ENCODE measurements around the gene PLAAT2.
"Not testable (repeated sequence)": the region's sequence is repeated elsewhere in the genome, so short reads cannot be mapped to it uniquely, and the experiment has no call there.

PLAAT2 gene

DNA sequence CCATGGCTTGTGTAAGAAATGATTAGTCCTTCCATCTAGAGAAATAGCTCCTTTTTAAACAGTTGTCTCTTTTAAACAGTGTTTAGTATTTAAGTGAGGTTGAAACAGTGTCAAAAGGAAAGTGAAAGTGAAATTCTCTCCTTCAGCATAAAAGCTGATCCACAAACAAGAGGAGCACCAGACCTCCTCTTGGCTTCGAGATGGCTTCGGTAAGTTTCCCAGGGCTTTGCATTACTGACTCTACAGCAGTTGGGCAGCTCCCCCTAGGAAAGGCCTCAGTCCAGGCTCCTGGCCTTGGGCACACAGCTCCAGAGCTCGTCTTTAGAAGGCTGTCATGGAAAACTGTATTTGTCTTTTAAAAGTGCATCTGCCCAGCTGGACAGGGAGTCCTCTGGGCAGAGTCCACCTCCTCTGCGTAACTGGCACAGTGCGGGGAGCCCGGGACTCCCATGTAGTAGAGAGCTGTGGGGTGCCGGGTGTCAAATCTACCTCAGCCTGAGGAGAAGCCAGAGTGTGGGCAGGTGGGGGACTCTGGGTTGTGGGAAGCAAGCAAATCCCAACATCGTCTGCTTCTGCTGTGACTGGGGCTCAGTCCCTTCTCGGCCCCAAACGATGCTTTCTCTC is 26.4 kb downstream of the PLAAT2 start, which contains the start of gene PLAAT4:
Gene PLAAT4, plus strand, starts transcription at position 140 of the 624 bp plus-strand sequence. Its CDS starts 61 bp downstream, at position 201.
- DNase-seq (ENCODE audit: low read depth, low spot score), result no peak
- peak within 1 kb of the TSS; percentile 40 for H3K4me3 ChIP-seq (ENCODE audit: low read depth, low read length)
- POLR2A ChIA-PET, result interaction anchor here (0.9 kb wide), 1 partner anchor 85 kb away, joined by 3 read pairs; no protein-coding TSS in a partner anchor
- TF ChIP-seq CTCF (IDR thresholded peaks at IDR 0.05; ENCODE audit: insufficient read depth, low read length, missing control alignments), result no peak
- CTCF ChIA-PET, result interaction anchor here (1.3 kb wide), 1 partner anchor 58 kb away, joined by 5 read pairs; no protein-coding TSS in a partner anchor

DNA sequence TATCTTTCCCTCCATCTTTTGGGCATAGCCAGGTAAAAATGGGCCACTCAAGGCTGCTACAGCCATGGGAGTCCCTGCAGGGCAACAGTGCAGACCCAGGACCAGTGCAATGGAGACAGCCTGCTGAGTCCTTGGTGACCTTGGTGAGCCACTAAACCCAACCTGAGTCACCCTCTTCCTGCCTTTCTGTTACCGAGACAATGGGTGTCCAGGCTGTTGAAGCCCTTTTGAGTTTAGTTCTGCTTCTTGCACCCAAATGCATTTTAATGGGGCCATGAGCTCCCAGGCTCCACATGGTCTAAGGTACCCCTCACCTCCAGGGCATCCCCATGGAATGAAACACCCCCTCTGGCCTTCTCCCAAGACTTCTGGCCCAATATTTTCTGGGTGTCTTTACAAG is 27.4 kb downstream of the PLAAT2 start:
- H3K4me3 ChIP-seq (ENCODE audit: low read depth, low read length), result no peak overlapping the region
- DNase-seq (ENCODE audit: low read depth, low spot score), result no peak
- TF ChIP-seq CTCF (IDR thresholded peaks at IDR 0.05; ENCODE audit: insufficient read depth, low read length, missing control alignments), result no peak
- POLR2A ChIA-PET, result no interaction called here
- CTCF ChIA-PET, result no interaction called here

DNA sequence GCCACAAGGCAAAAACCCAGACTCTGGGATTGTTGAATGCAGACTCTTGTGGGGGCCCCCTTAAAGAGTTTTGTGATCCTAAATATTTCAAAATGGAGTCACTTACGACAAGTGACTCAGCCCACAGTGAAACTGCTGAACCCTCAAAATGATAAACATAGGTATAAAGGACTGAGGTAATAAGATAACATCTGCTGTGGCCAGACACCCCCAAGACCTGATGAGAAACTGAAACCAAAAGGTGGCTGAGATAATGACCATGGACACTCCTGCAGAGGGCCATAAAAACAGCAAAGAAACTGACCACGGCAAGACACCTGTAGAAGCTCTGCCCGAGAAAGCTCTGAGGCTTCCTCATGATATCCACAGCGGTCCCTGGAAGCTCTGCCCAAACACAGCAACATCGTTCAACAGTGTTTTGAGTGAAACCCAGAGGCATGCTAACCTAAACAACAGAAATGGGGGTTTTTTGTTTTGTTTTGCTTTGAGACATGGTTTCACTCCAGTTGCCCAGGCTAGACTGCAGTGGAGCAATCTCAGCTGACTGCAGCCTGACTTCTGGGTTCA is 28.2 kb downstream of the PLAAT2 start:
- no peak for DNase-seq (ENCODE audit: low read depth, low spot score)
- POLR2A ChIA-PET, result no interaction called here
- TF ChIP-seq CTCF (IDR thresholded peaks at IDR 0.05; ENCODE audit: insufficient read depth, low read length, missing control alignments), result no peak
- no peak overlapping the region for H3K4me3 ChIP-seq (ENCODE audit: low read depth, low read length)
- CTCF ChIA-PET, result no interaction called here

- no peak for DNase-seq (ENCODE audit: low read depth, low spot score)
- H3K4me3 ChIP-seq (ENCODE audit: low read depth, low read length), result no peak overlapping the region
- POLR2A ChIA-PET, result no interaction called here
- CTCF ChIA-PET, result interaction anchor here (0.9 kb wide), 1 partner anchor 13 kb away, joined by 3 read pairs; no protein-coding TSS in a partner anchor
- TF ChIP-seq CTCF (IDR thresholded peaks at IDR 0.05; ENCODE audit: insufficient read depth, low read length, missing control alignments), result no peak
Measured at GRCh38 chr11:63534076-63534475, 29.1 kb downstream of the PLAAT2 start.

DNA sequence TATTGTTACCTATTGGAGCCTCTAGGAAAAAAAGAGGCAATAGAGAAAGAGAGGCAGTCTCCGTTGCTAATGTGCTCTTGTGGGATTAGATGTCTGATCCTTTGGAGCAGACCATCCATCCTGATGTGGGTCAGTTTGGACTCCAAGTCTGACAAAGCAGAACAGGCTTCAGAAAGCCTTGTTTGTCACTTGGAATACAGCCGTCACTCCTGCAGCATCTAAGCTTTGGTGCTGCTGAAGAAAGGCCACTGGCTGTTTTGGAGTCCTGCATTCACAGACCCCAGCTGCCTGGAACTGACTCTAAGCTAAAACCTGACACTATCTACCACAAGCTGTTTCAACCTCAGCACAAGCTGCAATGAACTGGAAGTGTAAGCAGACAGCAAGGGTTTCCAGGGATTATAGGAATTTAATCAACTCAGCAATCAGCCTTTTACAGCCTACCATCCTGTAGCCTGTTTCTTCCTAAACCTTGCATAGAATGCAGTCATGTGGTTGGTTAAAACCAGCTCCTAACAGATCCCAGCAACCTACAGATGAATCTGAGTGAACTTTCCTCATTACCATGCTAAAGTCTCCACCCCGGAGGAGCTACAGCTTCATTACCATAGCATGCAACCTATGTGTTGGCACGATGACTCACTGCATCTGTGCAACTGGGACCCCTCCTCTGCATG is 30.2 kb downstream of the PLAAT2 start:
- POLR2A ChIA-PET, result no interaction called here
- H3K4me3 ChIP-seq (ENCODE audit: low read depth, low read length), result no peak overlapping the region
- no peak for TF ChIP-seq CTCF (IDR thresholded peaks at IDR 0.05; ENCODE audit: insufficient read depth, low read length, missing control alignments)
- no peak for DNase-seq (ENCODE audit: low read depth, low spot score)
- CTCF ChIA-PET, result interaction anchor here (0.7 to 1.6 kb wide), 2 partner anchors 10 to 15 kb away, joined by 3 to 4 read pairs; no protein-coding TSS in a partner anchor

GRCh38 chr11:63532117-63532516 is 31.1 kb downstream of the PLAAT2 start:
- H3K4me3 ChIP-seq (ENCODE audit: low read depth, low read length), result no peak overlapping the region
- DNase-seq (ENCODE audit: low read depth, low spot score), result no peak
- TF ChIP-seq CTCF (IDR thresholded peaks at IDR 0.05; ENCODE audit: insufficient read depth, low read length, missing control alignments), result no peak
- POLR2A ChIA-PET, result no interaction called here
- CTCF ChIA-PET, result interaction anchor here (1.6 kb wide), 1 partner anchor 11 kb away, joined by 4 read pairs; no protein-coding TSS in a partner anchor

GRCh38 chr11:63531074-63531792 is 31.9 kb downstream of the PLAAT2 start:
- peak; percentile 57 for DNase-seq (ENCODE audit: low read depth, low spot score)
- H3K4me3 ChIP-seq (ENCODE audit: low read depth, low read length); POLR2A ChIA-PET: not testable (repeated sequence)
- CTCF ChIA-PET, result interaction anchor here (1.6 kb wide), 1 partner anchor 12 kb away, joined by 4 read pairs; no protein-coding TSS in a partner anchor

Measured in AG04449 (cell line).